ENCODE results near the gene BUD31.

Gene BUD31

DNA sequence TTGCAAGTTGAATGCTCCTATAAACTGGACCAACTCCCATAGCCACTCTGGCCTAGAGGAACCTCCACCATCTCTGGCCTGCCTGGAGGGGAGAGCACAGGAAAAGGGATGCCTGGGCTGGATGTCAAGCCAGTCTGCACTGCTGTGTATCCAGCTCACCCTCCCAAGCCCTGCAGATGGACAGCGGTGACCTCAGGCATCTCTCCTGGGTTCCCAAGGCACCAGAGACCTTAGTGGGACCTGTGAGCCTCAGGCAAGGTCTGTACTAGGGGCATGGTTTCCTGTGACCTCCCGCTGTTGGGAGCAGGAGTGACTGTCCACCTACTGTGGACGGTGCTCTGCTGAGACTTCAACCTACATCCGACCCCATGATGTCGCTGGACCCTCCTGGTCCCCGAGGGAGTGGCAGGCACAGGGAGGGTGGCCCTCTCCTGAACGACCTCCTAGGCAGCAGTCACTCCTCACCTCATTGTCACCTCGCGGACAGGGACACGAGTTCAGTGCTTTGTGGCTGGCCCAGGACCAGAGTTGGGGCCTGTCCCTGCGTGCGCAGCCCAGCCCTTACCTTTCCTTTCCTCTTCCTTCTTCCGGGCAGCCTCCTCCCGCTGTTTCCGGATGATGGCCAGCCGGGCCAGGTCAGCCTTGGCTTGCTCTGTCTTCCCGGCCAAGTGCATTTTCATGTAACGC, 11.3 kb upstream of the BUD31 start:
- H3K27ac ChIP-seq, result no peak overlapping the region
- TF ChIP-seq, protein P1, sequence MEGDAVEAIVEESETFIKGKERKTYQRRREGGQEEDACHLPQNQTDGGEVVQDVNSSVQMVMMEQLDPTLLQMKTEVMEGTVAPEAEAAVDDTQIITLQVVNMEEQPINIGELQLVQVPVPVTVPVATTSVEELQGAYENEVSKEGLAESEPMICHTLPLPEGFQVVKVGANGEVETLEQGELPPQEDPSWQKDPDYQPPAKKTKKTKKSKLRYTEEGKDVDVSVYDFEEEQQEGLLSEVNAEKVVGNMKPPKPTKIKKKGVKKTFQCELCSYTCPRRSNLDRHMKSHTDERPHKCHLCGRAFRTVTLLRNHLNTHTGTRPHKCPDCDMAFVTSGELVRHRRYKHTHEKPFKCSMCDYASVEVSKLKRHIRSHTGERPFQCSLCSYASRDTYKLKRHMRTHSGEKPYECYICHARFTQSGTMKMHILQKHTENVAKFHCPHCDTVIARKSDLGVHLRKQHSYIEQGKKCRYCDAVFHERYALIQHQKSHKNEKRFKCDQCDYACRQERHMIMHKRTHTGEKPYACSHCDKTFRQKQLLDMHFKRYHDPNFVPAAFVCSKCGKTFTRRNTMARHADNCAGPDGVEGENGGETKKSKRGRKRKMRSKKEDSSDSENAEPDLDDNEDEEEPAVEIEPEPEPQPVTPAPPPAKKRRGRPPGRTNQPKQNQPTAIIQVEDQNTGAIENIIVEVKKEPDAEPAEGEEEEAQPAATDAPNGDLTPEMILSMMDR (conservative IDR thresholded peaks at IDR 0.05), result no peak

DNA sequence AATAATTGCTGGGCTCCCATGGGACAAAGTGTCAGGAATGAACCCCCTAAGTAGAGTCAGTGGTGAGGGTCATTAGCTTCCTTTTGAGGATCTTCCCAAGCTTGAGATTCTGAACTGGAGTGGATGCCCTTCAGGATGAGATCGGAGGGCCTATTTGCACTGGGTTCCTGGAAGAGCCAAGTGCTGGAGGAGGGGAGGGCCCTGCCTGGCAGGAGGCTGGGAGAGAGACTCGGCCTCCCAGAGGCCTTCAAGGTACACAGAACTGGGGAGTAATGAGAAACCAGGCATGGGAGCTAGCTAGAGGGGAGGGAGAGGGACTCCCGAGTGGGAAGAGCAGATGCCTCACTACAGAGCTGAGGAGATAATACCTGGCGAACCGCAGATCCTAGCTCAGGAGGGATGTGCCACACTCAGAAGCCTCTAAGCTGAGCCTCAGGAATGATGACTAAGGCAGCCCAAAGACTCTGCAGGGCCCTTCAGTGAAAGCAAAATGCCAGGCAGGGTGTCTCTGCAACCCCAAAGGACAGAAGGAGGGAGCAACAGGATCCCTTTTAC, 9.8 kb upstream of the BUD31 start:
- TF ChIP-seq, protein P1 (conservative IDR thresholded peaks at IDR 0.05), result no peak
- no peak overlapping the region for H3K27ac ChIP-seq

GRCh38 chr7:99399597-99399996, 9.2 kb upstream of the BUD31 start:
- no peak overlapping the region for H3K27ac ChIP-seq
- TF ChIP-seq, protein P1 (conservative IDR thresholded peaks at IDR 0.05), result no peak

DNA sequence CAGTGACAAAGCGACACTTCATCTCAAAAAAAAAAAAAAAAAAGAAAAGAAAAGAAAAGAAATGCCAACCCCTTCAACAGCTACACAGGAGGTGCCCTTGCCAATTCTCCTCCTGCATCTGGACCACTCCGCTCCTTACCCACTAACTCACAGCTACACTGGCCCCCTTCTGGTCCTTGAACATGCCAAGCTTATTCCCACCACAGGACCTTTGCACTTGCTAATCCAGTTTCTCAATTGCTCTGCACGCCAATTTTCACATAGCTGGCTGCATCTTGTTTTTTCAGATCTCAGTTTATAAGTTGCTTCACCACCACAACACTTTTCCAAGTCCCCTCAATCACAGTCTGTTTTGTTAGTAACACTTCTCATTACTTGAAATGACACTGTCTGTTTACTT, 5.9 kb upstream of the BUD31 start:
- H3K27ac ChIP-seq, result no peak overlapping the region
- TF ChIP-seq, protein P1 (conservative IDR thresholded peaks at IDR 0.05), result no peak

DNA sequence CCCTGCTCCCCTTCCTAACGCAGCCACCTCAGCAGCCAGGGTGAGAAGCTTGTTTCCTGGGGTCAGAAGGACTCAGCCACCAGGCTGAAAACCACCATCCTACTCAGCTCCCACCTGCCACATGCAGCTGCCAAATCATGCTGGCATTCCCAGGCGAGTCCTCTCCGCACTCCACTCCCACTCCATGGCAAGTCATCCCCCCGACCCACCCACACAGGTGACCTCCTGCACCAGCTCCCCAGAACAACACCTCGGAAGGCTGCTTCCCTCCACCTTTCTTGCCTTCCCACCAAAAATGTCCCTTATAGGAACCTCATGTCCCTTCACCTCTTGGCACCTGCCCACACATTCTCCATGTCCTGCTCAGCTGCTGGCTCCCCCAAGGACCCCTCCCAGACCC, 5.0 kb upstream of the BUD31 start:
- TF ChIP-seq, protein P1 (conservative IDR thresholded peaks at IDR 0.05), result no peak
- H3K27ac ChIP-seq, result no peak overlapping the region

GRCh38 chr7:99404235-99404976, 4.4 kb upstream of the BUD31 start:
- TF ChIP-seq, protein P1 (conservative IDR thresholded peaks at IDR 0.05), result no peak
- H3K27ac ChIP-seq, result no peak overlapping the region; the same call in 1 of the 2 replicates

GRCh38 chr7:99404977-99405320, 3.8 kb upstream of the BUD31 start:
- no peak overlapping the region; the same call in 1 of the 2 replicates for H3K27ac ChIP-seq
- TF ChIP-seq, protein P1 (conservative IDR thresholded peaks at IDR 0.05), result no peak
